CD14-positive monocyte (primary cell): ENCODE measurements around the gene PADI4. TPM values are rescaled to one million over a fixed set of nuclear protein-coding genes. Genes with fewer than 3 reads are reported as not detected.

Experiments used
- DNase-seq, 3 donors: peaks; one replicate each; pipeline ENCODE4 v3.0.0-alpha.2; 2011 to 2022
- H2AFZ ChIP-seq: 2 replicates; pipeline ENCODE4 v1.6.0; 2012; ENCODE audit warnings: mild to moderate bottlenecking, low read depth, low read length, inconsistent platforms; ENCODE audit not compliant: insufficient read depth, poor library complexity, severe bottlenecking
- H3K27ac ChIP-seq, 2 donors: 1 replicate in 1 of 2; 2 replicates in 1 of 2; pipeline ENCODE4 v1.5.1; 2012 to 2013; ENCODE audit warnings: low read length in 2 of 2, control low read depth in 1 of 2, inconsistent platforms in 1 of 2, low read depth in 1 of 2, mild to moderate bottlenecking in 1 of 2
- H3K27me3 ChIP-seq, 2 donors: one replicate each; pipeline versions ENCODE4 v1.6.0 to v1.6.1; 2011 to 2013; ENCODE audit warnings: low read length in 2 of 2; ENCODE audit not compliant: control insufficient read depth in 2 of 2, insufficient read depth in 2 of 2
- H3K36me3 ChIP-seq, 2 donors: replicated peaks in 1 of 2; 1 replicate in 1 of 2; 2 replicates in 1 of 2; pipeline versions ENCODE4 v1.5.1 to v1.6.1; 2012 to 2013; ENCODE audit warnings: low read length in 2 of 2, control low read depth in 1 of 2, inconsistent platforms in 1 of 2, mild to moderate bottlenecking in 1 of 2; ENCODE audit not compliant: insufficient read depth in 2 of 2, control insufficient read depth in 1 of 2
- H3K4me1 ChIP-seq, 2 donors: 1 replicate in 1 of 2; 2 replicates in 1 of 2; pipeline versions ENCODE4 v1.5.1 to v1.6.1; 2012 to 2013; ENCODE audit warnings: low read length in 2 of 2, control low read depth in 1 of 2, inconsistent platforms in 1 of 2, mild to moderate bottlenecking in 1 of 2, moderate library complexity in 1 of 2; ENCODE audit not compliant: insufficient read depth in 2 of 2, control insufficient read depth in 1 of 2
- H3K4me2 ChIP-seq: replicated peaks from 2 replicates; pipeline ENCODE3; 2012; ENCODE audit warnings: low read length, moderate library complexity, mild to moderate bottlenecking; ENCODE audit not compliant: poor library complexity, severe bottlenecking; ENCODE audit errors: extremely low read depth
- H3K4me3 ChIP-seq, 3 experiments: fragments of 200-600 bp in 1 of 3; sonication (generic) in 1 of 3; replicated peaks in 1 of 3; 1 replicate in 2 of 3; 2 replicates in 1 of 3; pipeline ENCODE4 v1.5.1; 2011 to 2013; ENCODE audit warnings: low read length in 3 of 3, mild to moderate bottlenecking in 3 of 3, control low read depth in 2 of 3, low read depth in 2 of 3, inconsistent platforms in 1 of 3, moderate library complexity in 1 of 3
- H3K79me2 ChIP-seq: 2 replicates; pipeline ENCODE4 v1.6.0; 2012; ENCODE audit warnings: mild to moderate bottlenecking, control low read depth, inconsistent platforms, low read length, moderate library complexity; ENCODE audit not compliant: insufficient read depth
- H3K9ac ChIP-seq: 2 replicates; pipeline ENCODE4 v1.6.0; 2017; ENCODE audit warnings: low read length, mild to moderate bottlenecking; ENCODE audit not compliant: insufficient read depth, poor library complexity, severe bottlenecking
- H3K9me3 ChIP-seq, 2 donors: replicated peaks in 1 of 2; 1 replicate in 1 of 2; 2 replicates in 1 of 2; pipeline versions ENCODE4 v1.5.1 to v1.6.1; 2012 to 2013; ENCODE audit warnings: low read length in 2 of 2, control low read depth in 1 of 2; ENCODE audit not compliant: control insufficient read depth in 1 of 2, insufficient read depth in 1 of 2
- H4K20me1 ChIP-seq: 2 replicates; pipeline ENCODE4 v1.6.0; 2012; ENCODE audit warnings: mild to moderate bottlenecking, low read length, control low read depth, moderate library complexity; ENCODE audit not compliant: insufficient read depth
- H3K27ac Mint-ChIP-seq, 7 donors: one replicate each; pipeline ENCODE4 v1.8.0; 2020; ENCODE audit warnings: mild to moderate bottlenecking in 7 of 7, mixed read lengths in 7 of 7, moderate library complexity in 6 of 7, inconsistent platforms in 2 of 7
- H3K27me3 Mint-ChIP-seq, 3 donors: one replicate each; pipeline ENCODE4 v1.8.0; 2021 to 2022; ENCODE audit warnings: low read depth in 3 of 3, mild to moderate bottlenecking in 3 of 3, mixed read lengths in 3 of 3, moderate library complexity in 3 of 3, inconsistent platforms in 1 of 3
- H3K36me3 Mint-ChIP-seq, 2 donors: one replicate each; pipeline ENCODE4 v1.8.0; 2020; ENCODE audit warnings: mixed read lengths in 2 of 2, inconsistent platforms in 1 of 2, mild to moderate bottlenecking in 1 of 2
- H3K4me1 Mint-ChIP-seq: one replicate; pipeline ENCODE4 v1.8.0; 2020; ENCODE audit warnings: mild to moderate bottlenecking, mixed read lengths
- H3K4me3 Mint-ChIP-seq, 2 donors: one replicate each; pipeline ENCODE4 v1.8.0; 2020; ENCODE audit warnings: mild to moderate bottlenecking in 2 of 2, mixed read lengths in 2 of 2, moderate library complexity in 1 of 2
- H3K9me3 Mint-ChIP-seq, 7 donors: one replicate each; pipeline ENCODE4 v1.8.0; 2020 to 2022; ENCODE audit warnings: mixed read lengths in 7 of 7, mild to moderate bottlenecking in 6 of 7, moderate library complexity in 6 of 7, inconsistent platforms in 2 of 7
- WGBS: methylation state at CpG from one replicate; pipeline ENCODE4 v1.1.5; 2013; ENCODE audit warnings: missing lambda C conversion rate; ENCODE audit not compliant: insufficient coverage; 5-methylcytosine and 5-hydroxymethylcytosine counted together
- intact Hi-C, 2 donors: fragments of 100-400 bp; cut with micrococcal nuclease; formaldehyde crosslinking; loops; one replicate each; pipeline versions ENCODE4 v1.15.0 to v1.15.1; 2023
- polyA plus RNA-seq, 3 donors: library from polyadenylated mRNA; depleted of rRNA in 1 of 3; unstranded in 2 of 3; stranded (reverse) in 1 of 3; fragments of 300-500 nt in 2 of 3; fragments of >200 nt in 1 of 3; fragmentation: Illumina TruSeq in 2 of 3; gene quantifications; 1 replicate in 2 of 3; 2 replicates in 1 of 3; pipeline ENCODE4 v1.2.3, GENCODE V29; 2012 to 2021
- TF ChIP-seq, protein P1 (sequence below): fragments of 200-600 bp; IDR thresholded peaks from one replicate; pipeline ENCODE4 v1.8.0; 2022; ENCODE audit warnings: antibody characterized with exemption, mild to moderate bottlenecking

PADI4 gene
- polyA plus RNA-seq, 3 donors: 160 to 356 (median 164) TPM

DNA sequence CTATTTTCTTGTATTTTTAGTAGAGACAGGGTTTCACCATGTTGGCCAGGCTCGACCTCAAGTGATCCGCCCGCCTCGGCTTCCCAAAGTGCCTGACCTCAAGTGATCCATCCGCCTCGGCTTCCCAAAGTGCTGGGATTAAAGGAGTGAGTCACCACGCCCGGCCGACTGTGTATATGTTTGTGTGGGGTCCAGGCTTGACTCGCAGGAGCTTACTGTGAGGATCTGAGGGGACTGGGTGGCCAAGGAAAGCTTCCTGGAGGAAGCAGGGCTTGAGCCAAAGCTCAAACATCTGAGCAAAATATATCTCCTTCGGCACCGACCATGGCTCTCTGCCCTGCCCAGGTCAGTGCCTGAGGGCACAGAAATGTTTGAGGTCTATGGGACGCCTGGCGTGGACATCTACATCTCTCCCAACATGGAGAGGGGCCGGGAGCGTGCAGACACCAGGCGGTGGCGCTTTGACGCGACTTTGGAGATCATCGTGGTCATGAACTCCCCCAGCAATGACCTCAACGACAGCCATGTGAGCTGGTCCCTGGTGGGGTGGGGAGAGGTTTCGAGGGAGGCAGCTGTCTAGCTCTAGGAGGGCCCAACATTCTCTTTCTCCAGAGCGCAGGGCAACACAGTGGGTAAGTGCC, 48.6 kb upstream of the PADI4 start:
- Histone ChIP-seq H3K4me3 (no peak overlapping the region), H3K27ac (no peak overlapping the region), H3K36me3 (no peaks in the 10 kb centered on the region), H3K9me3 (no peaks in the 10 kb centered on the region), H3K4me2 (no peak overlapping the region), H3K27me3 (no peaks in the 10 kb centered on the region), H4K20me1 (no peaks in the 10 kb centered on the region), H2AFZ (no peak overlapping the region), H3K4me1 (no peaks in the 10 kb centered on the region), H3K9ac (no peak overlapping the region), H3K79me2 (no peaks in the 10 kb centered on the region)
- Mint-ChIP-seq H3K36me3 (no peaks in the 10 kb centered on the region), H3K9me3 (peaks cover 0 to 2% (median 0%) of the 10 kb centered on the region in 7 donors), H3K27me3 (peaks cover 0 to 3% (median 3%) of the 10 kb centered on the region in 3 donors), H3K4me3 (no peak overlapping the region), H3K27ac (peak overlapping the region in 1 of 7 donors; percentile 66), H3K4me1 (peaks cover 7% of the 10 kb centered on the region)
- no peak for DNase-seq
- TF ChIP-seq, protein P1, sequence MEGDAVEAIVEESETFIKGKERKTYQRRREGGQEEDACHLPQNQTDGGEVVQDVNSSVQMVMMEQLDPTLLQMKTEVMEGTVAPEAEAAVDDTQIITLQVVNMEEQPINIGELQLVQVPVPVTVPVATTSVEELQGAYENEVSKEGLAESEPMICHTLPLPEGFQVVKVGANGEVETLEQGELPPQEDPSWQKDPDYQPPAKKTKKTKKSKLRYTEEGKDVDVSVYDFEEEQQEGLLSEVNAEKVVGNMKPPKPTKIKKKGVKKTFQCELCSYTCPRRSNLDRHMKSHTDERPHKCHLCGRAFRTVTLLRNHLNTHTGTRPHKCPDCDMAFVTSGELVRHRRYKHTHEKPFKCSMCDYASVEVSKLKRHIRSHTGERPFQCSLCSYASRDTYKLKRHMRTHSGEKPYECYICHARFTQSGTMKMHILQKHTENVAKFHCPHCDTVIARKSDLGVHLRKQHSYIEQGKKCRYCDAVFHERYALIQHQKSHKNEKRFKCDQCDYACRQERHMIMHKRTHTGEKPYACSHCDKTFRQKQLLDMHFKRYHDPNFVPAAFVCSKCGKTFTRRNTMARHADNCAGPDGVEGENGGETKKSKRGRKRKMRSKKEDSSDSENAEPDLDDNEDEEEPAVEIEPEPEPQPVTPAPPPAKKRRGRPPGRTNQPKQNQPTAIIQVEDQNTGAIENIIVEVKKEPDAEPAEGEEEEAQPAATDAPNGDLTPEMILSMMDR: no peak
- WGBS: 94% methylated on average over 9 of the region's 24 CpGs
- intact Hi-C loops: no loop called here

DNA sequence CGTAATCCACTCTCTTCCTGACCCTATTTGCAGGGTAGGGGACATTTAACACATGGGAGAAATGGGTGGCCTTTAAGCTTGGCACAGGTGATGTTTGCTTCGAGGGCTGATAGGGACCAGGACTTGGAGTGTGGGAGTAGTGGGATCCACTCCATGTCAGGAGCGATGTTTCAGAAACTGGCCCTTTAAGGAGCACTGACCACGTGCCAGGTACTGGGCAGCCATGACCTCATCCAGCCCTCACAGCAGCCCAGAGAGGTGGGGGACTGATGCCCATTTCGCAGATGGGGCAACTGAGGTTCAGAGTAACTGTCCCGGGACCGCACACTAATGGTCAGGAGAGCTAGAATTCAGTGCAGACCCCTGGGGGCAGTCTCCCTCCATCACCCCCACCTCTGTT, 47.7 kb upstream of the PADI4 start:
- peaks cover 0 to 2% (median 0%) of the 10 kb centered on the region in 7 donors for H3K9me3 Mint-ChIP-seq
- Histone ChIP-seq H3K79me2 (no peaks in the 10 kb centered on the region), H2AFZ (no peak overlapping the region), H3K4me2 (no peak overlapping the region), H3K9me3 (no peaks in the 10 kb centered on the region), H3K27ac (no peak overlapping the region), H3K4me1 (no peaks in the 10 kb centered on the region), H3K27me3 (no peaks in the 10 kb centered on the region), H3K4me3 (no peak overlapping the region), H4K20me1 (no peaks in the 10 kb centered on the region), H3K36me3 (no peaks in the 10 kb centered on the region), H3K9ac (no peak overlapping the region)
- no peaks in the 10 kb centered on the region for H3K36me3 Mint-ChIP-seq
- peaks cover 0 to 3% (median 3%) of the 10 kb centered on the region in 3 donors for H3K27me3 Mint-ChIP-seq
- H3K4me1 Mint-ChIP-seq: peaks cover 7% of the 10 kb centered on the region
- H3K4me3 Mint-ChIP-seq: no peak overlapping the region
- DNase-seq: no peak
- TF ChIP-seq, protein P1: no peak
- H3K27ac Mint-ChIP-seq: no peak overlapping the region
- 100% methylated on average over 6 of the region's 7 CpGs for WGBS
- intact Hi-C loops: no loop called here
